Activated gamma-delta T cell (primary cell): ENCODE measurements around the gene DNM3.
"Not testable (repeated sequence)": the region's sequence is repeated elsewhere in the genome, so short reads cannot be mapped to it uniquely, and the experiment has no call there.

Experiments
- DNase-seq: peaks from one replicate; lab custom pipeline; 2025; lab: John Stamatoyannopoulos, UW

Gene DNM3

DNA sequence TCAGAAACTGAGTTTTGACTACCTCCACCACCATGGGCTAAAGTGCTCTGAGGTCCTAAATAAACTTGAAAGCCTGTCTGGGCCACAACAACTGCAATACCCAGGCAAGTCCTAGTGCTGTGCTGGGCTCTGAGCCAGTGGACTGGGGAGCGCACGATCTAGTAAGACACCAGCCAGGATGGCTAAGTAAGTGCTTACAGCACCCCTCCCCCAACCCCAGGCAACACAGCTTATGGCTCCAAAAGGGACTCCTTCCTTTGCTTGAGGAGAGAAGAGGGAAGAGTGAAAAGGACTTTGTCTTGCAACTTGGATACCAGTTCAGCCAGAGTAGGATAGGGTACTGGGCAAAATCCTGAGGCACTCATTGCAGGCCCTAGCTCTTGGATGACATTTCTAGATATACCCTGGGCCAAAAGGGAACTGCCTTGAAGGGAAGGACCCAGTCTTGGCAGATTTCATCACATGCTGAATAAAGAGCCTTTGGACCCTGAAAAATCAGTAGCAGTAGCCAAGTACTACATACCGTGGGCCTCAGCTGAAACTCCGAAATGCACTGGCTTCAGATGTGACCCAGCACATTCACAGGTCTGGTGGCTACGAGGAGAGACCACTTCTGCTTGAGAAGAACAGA is 580.8 kb downstream of the DNM3 start:
- no peak for DNase-seq

DNA sequence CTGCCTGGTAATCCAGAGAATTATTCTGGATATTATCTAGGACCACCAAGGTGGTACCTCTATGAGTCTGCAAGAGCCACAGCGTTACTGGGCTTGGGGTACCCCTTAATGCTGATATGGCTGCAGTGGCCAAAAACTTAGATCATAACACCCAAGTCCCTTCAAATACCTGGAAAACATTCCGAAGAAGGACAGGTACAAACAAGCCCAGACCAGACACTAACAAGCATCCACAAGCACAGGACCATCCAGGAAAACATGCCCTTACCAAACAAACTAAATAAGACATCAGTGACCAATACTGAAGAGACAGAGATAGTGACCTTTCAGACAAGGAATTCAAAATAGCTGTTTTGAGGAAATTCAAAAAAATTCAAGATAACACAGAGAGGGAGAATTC is 582.0 kb downstream of the DNM3 start:
- DNase-seq, result no peak

DNA sequence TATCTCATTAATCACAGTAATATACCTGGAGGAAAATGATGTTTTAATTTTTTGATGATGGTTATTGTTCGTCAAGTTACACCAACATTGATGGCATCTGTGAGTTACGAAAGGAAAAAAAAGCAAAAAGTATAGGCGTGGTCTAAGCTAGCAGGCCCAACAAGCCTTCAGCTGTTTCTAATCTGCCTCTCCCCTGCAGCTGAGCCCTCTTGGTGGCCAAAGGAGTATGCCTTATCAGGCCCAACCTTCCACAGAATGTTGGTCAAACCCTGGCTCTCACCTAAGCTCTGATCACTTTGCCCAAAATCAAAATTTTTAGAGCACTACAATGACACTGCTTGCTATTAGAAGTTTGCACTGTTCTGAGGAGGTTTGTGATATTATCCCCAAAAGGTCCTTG is 584.0 kb downstream of the DNM3 start:
- DNase-seq, result no peak

DNA sequence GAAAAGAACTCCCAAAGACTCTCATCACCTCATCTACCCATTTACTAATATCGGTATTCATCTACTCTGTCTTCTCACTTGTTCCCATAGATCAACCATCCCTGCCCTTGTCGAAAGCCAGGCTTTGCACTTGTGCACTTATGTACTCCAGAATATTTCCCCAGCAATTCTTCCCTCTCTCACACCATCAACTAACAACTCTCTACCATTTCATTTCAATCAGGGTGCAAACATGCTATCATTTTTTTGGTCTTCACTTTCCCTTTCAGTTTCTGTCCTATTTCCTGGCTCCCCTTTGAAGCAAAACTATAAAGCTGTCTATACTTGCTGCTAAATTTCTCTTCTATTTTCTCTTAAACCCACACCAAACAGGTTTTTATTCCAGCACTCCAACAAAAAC is 585.9 kb downstream of the DNM3 start:
- no peak for DNase-seq

DNA sequence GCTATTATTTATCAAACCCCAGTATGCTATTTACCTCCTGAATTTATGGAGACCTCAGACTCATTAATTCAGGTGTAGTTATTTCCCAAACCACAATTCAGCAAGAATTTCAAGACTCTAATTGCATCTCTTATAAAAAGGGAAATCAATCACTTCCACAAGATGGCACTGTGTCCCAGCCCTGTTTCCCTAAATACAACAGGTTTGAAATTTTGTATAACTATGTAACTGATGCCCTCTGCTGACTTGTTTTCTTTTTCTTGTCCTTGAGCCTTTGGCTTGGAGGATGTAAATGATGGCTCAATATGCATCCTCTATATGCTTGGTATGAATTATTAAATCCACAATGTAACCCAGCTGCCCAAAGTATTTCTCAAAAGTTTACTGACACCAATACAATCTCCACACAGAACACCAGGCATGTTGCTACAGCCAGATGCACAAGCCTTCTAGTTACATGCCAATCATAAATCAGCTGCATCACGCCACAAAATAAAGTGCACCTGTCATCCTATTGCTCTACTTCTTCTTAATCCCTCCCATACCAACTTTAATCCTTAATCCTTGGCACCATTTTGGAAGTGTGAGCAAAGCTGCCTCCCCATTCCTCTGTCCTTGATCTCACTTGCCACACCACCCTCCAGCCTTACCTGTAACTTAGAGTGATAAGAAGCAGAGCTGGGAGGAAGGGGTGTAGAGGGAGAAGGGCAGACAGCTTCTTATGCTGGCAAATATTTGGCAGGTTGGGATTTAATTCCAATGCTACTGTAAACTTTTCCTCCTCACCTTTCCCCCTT is 588.2 kb downstream of the DNM3 start:
- no peak for DNase-seq

DNA sequence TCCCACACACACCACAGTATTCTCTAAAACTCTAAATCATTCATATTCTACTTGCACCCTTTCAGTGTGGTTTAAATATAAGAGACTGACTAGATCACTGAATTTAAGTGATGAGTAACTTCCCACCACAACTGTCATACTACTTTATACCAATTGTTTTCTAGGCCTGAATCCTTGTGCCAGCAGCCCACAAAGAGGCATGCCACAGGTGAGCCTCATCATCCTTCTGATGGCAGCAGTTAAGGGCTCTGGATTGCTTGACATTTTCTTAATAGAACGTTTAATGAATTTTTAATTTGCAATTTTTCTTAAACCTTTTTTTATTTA is 588.8 kb downstream of the DNM3 start:
- DNase-seq, result no peak

DNA sequence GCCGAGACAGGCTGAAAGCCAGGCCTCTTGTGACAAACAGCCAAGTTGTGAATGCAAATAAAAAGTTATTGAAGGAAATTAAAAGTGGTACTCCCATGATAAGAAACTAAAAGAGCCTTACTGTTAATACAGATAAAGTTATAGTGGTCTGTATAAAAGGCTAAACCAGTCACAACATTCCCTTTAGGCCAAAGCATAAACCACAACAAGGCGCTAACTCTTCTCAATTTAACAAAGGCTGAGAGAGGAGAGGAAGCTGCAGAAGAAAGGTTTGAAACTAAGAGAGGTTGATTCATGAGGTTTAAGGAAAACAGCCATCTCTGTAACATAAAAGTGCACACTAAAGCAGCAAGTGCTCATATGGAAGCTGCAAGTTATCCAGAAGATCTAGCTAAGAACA is 589.9 kb downstream of the DNM3 start:
- no peak for DNase-seq

DNA sequence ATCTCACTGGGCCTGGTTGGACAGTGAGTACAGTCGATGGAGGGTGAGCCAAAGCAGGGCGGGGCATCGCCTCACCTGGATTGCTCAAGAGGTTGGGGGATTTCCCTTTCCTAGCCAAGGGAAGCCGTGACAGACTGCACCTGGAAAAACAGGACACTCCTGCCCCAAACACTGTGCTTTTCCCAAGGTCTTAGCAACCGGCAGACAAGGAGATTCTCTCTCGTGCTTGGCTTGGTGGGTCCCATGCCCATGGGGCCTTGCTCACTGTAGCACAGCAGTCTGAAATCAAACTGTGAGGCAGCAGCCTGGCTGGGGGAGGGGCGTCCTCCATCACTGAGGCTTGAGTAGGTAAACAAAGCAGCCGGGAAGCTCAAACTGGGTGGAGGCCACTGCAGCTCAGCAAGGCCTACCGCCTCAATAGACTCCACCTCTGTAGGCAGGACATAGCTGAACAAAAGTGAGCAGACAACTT is 590.5 kb downstream of the DNM3 start:
- DNase-seq, result no peak

DNA sequence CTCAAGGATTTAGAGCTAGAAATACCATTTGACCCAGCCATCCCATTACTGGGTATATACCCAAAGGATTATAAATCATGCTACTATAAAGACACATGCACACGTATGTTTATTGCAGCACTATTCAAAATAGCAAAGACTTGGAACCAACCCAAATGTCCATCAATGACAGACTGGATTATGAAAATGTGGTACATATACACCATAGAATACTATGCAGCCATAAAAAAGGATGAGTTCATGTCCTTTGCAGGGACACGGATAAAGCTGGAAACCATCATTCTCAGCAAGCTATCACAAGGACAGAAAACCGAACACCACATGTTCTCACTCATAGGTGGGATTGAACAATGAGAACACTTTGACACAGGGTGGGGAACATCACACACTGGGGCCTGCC is 595.9 kb downstream of the DNM3 start:
- DNase-seq, result not testable (repeated sequence)

DNA sequence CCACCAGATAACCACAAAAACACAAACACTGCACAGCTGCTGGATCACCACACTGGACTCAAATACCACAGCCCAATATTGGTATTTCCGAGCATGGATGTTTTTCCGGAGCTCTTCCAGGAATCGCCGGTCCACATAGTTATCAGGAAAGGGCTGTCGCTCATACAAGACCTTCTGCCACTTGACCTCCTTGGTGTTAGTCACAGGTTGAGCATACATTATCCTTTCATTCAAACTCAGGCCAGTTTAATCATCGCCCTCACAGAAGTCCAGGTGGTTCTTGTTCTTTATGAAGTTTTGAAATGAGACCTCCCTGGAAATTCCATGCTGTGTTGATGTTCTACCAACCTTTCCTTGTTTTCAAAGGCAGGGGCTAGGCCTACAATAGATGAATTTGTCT is 601.1 kb downstream of the DNM3 start:
- DNase-seq, result no peak

DNA sequence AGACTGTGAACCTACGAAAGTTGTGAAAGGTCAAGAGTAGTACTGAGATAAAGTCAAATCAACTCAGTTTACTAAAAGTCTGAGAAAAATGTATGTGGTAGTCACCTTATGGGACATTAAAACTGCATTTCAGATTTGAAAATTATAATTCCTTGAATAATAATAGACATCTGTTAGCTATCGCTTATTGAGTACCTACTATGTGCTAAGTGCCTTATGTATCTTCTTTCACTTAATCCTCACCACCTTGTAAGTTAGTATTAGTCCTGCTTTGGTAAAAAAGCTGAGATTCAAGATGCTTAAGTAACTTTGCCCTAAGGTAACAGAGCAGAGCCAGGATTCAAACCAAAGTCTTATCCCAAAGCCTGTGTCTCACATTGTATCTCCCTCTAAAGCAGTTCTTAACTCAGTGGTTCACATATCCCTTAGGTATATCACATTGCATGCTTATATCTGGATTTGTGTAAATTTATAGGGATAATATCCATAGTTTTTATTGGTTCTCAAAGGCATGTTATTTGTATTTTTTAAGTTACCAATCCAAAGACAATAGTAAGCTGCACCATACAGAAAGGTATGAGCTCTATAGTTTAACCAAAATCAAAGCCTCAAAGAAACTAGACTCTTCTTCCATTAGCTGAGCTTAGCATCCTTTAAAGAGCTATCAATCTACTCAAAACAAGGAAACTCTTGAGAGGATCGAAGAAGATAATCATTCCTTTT is 601.7 kb downstream of the DNM3 start:
- DNase-seq, result no peak

DNA sequence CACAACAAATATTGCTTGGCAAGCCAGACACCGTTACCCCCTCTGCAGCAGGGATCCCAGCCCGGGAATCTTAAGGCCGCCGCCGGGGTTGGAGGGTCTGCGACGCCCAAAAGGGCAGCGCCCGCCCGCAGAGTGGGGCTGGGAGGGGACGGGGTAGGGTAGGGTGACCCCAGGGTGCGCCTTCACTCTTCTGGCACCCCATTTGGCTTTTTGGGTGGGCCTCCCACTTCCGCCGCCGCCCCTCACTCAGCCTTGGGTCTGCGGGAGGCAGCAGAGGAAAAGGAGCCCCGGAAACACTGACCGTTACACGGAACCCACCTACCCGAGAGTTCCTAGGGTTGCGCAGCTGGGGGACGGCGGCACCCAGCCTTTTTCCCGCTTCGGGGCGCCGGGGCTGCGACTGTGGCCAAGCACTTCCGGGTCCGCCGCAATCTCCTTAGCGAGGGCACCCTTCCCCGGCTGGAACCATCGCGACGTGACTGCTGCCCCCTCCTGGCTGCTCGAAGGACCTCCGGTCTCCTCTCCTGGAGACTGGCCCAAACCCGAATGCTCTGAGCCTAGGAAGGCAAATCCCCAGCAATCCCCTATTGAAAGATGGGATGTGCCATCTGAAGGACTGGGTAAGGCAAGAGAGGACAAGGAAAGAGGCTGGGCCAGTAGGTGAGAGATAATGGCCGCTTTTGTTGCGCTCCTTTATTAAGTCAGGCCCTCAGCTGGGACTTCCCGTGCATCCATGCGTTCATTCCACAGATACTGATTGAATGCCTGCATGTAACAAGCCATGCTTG is 602.6 kb downstream of the DNM3 start, which contains the start of gene PIGC:
PIGC (minus strand) TSS at position 404 of the 788 bp plus-strand sequence. CDS start 1,447 bp downstream, outside the sequence.
- DNase-seq, result peak; percentile 63

DNA sequence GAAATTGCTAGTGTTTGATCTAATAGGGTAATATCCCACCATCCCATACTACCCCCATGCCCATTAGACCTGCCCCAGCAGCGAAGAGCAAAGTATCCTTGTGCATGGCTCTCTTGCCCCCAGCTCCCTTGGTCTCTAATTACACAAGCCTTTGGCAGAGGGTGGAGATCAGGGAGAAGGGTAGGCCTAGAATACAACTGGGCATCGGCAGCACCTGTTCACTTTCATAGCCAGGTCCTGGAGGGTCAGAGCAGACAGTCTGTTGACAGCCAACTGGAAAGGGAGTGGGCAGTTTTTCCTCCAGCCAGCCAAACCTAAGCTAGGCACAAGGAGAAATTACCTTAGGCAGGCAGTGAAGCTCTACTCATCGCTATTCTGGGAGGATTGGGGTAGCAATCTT is 605.2 kb downstream of the DNM3 start:
- DNase-seq, result no peak

DNA sequence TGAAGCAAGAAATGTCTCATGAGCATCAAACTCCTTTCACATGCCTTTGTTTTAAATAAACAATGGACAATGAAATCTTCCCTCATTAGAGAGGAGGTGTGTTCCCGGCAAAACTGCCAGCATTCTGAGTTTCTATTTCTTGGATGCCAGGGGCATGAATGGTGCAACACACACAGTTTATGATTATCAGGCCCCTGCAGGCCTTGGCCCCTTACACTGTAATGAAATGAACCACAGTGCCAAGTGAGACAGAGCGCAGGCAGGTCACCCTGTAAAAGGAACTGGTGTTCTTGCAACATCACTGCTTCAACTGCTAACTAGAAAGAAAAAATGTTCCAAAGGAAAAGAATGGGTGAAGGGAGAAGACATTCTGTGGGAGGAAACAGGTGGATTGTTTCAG is 606.3 kb downstream of the DNM3 start:
- no peak for DNase-seq

DNA sequence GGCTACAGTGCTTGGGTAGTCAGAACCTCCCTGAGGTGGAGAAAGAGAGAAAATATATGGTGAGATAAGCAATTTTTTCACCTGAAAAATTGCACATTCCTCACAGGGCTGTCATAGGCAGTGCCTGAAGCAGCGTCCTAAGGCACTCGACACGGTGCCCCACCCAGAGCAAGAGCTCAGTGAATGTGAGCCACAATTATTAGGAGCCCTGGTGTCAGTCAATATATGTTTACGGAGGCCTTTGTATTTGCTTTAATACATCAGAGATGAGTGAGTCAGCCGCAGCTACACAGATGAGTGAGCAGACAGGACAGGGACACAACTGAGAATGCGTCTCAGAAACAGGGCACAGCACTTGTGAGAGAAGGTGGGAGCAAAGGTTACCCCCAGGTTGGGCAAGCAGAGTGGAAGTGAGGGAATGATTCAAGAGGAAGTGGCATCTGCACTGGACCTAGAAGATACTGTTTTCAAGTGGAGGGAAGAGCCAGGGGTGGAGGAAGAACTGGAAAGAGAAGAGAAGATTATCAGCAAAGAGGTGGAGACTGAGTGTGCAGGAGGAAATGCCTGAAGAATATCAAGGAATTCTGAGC is 607.8 kb downstream of the DNM3 start:
- no peak for DNase-seq

DNA sequence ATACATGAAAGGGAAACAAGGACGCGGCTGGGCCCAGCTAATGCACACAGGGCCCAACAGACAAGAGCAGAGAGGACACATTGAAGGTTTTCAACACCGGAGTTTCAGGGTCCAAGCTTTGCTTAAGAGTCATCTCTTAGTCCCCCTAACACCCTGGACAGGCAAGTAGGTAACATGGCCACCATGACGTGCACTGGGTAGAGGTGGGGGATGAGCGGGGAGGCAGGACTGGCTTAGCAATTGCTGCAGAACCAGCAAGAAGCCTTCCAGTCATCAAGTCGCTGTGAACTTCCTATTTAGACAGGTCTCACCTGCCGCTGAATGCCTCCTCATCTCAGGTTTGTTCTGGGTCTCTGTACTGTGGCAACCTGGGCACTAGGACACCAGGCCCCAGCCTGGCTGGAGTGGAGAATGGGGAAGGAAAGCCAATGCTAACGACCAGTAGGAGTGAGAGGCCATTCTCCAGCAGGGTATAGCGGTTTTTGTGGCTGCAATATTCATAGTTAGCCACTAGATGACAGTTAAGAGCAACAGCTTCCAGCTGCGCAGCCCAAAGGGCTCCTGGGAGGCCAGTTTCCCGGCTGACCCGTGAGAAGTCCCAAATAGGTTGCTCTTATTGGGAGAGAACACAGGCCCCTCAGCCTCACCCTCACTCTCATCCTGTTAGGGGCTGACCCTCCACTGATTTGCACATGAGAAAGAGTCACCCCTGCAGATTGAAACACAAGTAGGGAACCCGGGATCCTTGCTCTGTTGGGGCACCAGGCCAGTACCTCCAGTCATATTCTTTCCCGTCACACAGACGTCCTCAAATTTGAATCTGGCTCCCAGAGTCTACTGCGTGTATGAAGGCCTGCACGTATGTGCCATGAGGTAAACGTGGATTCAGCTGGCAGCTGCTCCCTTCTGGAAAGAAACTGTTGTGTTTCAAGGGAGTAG is 608.6 kb downstream of the DNM3 start:
- DNase-seq, result no peak

DNA sequence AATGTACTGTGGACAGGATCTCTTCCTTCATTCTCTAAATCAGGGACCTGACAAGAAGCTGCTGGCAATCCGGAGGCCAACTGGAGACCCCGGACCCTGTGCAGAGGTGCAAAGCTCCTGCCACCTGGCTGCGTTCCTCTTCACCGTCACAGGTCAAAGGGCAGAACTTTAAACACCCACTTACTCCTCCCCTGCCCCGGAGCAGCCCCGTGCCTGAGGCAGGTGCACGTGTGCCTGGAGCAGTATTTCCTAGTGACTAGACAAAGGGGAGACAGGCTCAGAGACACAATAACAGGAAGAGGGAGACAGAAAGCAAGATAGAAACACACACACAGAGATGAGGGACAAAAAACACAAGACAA is 609.2 kb downstream of the DNM3 start:
- no peak for DNase-seq

DNA sequence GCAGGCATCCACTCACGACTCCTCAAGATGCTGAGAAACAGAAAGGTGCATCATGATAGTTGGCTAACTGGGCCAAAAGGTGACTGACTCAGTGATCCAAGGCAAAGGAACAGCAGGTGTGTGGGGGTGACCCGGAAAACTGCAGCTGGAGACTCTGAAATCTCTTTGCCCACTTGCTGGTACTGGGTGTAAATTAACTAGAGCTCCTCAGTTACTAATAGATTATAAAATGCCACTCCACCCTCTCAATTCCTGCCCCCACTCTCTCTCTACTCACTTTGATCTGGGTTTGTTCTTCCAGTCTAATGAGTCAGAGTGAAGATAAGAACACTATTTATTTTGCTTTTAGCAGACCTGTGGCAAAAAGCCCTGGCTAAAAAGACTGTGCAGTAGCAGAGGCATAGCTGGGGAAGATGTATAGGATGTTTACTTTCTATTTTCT is 609.7 kb downstream of the DNM3 start:
- no peak for DNase-seq

DNA sequence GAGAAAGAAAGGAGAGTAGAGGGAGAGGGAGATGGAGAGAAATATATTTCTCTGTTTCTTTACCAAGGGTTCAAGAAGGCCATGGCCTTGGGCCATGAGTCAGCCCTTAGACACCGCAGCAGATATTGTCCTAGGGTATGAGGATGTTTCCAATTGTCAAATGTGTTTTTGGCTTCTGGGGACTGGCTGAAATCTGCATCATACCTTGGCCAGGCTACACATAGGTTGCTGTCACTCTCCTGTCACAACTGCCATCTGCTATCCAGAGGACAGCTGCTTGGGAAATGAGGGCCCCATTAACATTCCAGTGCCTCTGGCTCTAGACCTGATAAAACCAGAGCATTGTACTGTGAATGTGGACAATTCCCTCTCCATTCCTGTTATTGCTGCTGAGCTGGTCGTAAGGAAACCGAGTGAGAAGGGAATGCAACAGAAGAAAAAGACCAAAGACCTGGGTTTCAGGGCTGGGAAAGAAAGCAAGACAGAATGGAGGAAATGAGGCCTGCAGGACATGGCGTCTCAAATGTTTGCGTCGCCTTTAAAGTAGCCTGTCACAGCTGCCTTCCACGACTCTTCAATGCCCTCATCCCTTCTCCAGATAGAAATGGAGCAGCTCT is 611.3 kb downstream of the DNM3 start:
- DNase-seq, result no peak

DNA sequence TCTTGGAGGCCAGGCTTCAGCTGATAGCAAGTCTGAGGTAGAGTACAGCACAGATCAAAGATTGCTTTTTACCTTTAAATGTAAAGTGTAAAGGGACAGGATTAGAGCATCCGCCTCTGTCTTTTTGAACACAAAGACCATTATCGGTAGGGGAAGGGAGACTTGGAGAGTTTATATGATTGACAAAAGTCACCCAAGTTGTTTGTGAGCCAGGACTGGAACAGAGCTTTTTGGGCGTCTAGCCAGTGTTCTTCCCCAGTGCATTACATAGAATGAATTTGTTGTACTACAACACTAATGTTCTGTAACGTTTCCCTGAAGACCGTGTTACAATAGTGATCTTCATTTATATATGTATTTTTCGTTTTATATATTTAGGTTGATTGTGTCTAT is 611.9 kb downstream of the DNM3 start:
- DNase-seq, result no peak
